SK-N-MC (cell line): ENCODE measurements around the gene AGRP.

ENCODE experiments used
- EZH2 ChIP-seq: fragments of 200-600 bp; sonication (generic); IDR thresholded peaks from one replicate; pipeline ENCODE4 v1.6.1; 2017; ENCODE audit warnings: antibody characterized with exemption
- POLR2AphosphoS5 ChIP-seq: IDR thresholded peaks from 2 replicates; pipeline ENCODE4 v1.6.1; 2012; ENCODE audit warnings: mild to moderate bottlenecking, low read depth, low read length, borderline replicate concordance

DNA sequence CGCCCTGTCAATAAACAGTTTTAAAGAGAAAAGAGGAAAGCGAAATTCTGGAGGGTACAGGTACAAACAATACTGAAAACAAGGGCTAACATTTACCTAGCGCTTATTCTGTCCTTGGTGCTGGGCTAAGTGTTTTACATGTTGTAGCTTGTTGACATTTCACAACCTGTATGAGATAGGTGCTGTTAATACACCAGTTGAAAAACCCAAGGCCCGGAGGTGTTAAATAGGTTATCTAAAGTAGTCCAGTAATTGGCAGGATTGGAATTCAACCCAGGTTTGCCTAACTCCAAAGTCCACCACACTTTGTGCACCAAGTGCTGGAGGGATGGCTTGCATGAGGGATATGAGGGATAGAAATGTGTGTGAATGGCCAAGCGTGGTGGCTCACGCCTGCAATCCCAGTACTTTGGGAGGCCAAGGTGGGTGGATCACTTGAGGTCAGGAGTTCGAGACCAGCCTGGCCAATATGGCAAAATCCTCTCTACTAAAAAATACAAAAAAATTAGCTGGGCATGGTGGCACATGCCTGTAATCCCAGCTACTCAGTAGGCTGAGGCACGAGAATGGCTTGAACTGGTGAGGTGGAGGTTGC is 5.3 kb downstream of the AGRP start:
- TF ChIP-seq EZH2 = no peak
- no peak for TF ChIP-seq POLR2AphosphoS5
